Effector memory CD4-positive, alpha-beta T cell (primary cell): ENCODE results near the gene CRYGB.

Source experiments
- DNase-seq, 3 donors: peaks; one replicate each; pipeline ENCODE4 v3.0.0-alpha.2; 2020
- H3K27ac ChIP-seq: 2 replicates; pipeline ENCODE4 v1.7.0; 2013; ENCODE audit warnings: mild to moderate bottlenecking, low read length, moderate library complexity; ENCODE audit not compliant: insufficient read depth, poor library complexity, severe bottlenecking
- H3K27me3 ChIP-seq: replicated peaks from 2 replicates; pipeline ENCODE4 v1.7.0; 2013; ENCODE audit warnings: mild to moderate bottlenecking, low read length; ENCODE audit not compliant: insufficient read depth, control insufficient read depth, poor library complexity, severe bottlenecking
- H3K36me3 ChIP-seq: 2 replicates; pipeline ENCODE4 v1.7.0; 2013; ENCODE audit warnings: mild to moderate bottlenecking, low read length, moderate library complexity; ENCODE audit not compliant: control insufficient read depth, insufficient read depth
- H3K4me1 ChIP-seq: 2 replicates; pipeline ENCODE4 v1.7.0; 2013; ENCODE audit warnings: low read length, mild to moderate bottlenecking; ENCODE audit not compliant: control insufficient read depth, insufficient read depth, poor library complexity, severe bottlenecking
- H3K4me3 ChIP-seq: 2 replicates; pipeline ENCODE4 v1.7.0; 2013; ENCODE audit warnings: low read length, low read depth, mild to moderate bottlenecking; ENCODE audit not compliant: insufficient read depth, poor library complexity, severe bottlenecking
- H3K9me3 ChIP-seq: 2 replicates; pipeline ENCODE4 v1.7.0; 2013; ENCODE audit warnings: mild to moderate bottlenecking, low read length, moderate library complexity; ENCODE audit not compliant: control insufficient read depth

The CRYGB gene

DNA sequence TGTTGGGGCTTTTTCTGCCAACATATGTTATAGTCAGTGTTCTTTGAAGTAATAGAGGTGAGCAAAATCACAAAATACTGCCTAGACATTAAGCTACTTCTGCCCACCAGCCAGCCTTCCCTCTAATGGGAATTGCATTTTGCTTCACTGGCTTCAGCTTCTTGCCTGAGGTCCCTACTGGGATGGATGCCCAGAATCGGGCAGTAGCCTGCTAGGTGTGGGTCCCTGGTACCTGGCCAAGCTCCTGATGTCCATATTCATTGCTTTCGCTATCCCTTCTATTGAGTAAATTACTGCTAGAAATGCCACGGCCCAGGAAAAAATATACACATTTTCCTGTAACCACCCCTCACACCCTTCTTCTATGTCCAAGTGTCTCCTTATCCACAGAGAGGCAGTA, 48.6 kb downstream of the CRYGB start:
- no peaks in the 10 kb centered on the region for H3K27me3 ChIP-seq
- peaks cover 2% of the 10 kb centered on the region for H3K4me1 ChIP-seq
- H3K27ac ChIP-seq = no peak overlapping the region
- no peaks in the 10 kb centered on the region for H3K9me3 ChIP-seq
- DNase-seq = no peak
- H3K4me3 ChIP-seq = no peak overlapping the region
- H3K36me3 ChIP-seq = no peaks in the 10 kb centered on the region

DNA sequence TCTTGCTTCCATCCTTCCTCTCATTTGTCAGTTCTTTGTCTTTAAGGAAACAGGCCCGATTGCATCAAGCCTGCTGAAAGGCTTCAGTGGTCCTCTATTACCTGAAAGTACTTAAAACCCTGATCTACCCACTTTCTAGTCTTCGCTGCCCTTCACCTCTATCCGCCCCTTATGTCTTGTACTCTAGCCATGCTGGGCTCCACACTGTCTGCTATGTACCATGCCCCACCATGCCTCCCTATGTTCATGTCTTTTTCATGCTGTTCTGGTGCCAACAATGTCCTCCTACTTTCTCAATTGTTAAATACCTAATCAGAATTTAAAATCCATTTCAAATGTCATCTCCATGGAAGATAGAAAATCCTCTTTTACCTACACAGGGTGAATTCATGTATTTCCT, 49.9 kb downstream of the CRYGB start:
- Histone ChIP-seq H3K27me3 (no peaks in the 10 kb centered on the region), H3K9me3 (no peaks in the 10 kb centered on the region), H3K36me3 (no peaks in the 10 kb centered on the region), H3K4me3 (no peak overlapping the region), H3K4me1 (no peaks in the 10 kb centered on the region), H3K27ac (no peak overlapping the region)
- DNase-seq = no peak

DNA sequence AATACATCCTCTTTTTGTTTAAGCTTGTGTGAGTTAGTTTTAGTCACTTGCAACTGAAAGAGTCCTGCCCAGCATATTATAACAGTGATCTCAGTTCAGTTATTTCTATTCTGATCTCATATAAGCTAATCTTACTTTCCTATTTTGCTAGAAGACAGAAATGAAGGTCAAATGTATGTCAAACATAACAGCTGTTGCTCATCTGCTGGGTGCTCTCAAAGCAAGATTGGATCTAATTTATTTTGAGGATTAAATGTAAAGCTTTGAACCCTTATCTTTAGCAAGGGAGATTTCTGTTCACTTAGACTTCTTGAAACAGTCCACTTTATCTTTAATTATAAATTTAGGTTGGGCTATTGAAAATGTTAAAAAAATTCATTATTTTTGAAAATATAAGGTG, 52.8 kb downstream of the CRYGB start:
- Histone ChIP-seq H3K27ac (no peak overlapping the region), H3K9me3 (no peaks in the 10 kb centered on the region), H3K4me3 (no peak overlapping the region), H3K27me3 (no peaks in the 10 kb centered on the region), H3K4me1 (no peaks in the 10 kb centered on the region), H3K36me3 (no peaks in the 10 kb centered on the region)
- no peak for DNase-seq
